Motor neuron (in vitro differentiated cells): ENCODE measurements around the gene ABHD1. TPM values are rescaled to one million over a fixed set of nuclear protein-coding genes. Genes with fewer than 3 reads are reported as not detected.
A peak's percentile ranks its signal among the peaks of the same experiment; 100 is the strongest.

Source experiments
- ATAC-seq, 8 experiments: fragments of 200-7000 bp; cut with Tn5 transposase; replicated peaks in 6 of 8; 2 replicates each; pipeline ENCODE4 v1.8.0; 2021; ENCODE audit warnings: mild to moderate bottlenecking in 8 of 8, moderate library complexity in 8 of 8
- H3K27ac ChIP-seq, 2 donors: fragments of 250-450 bp; sonication (Bioruptor Pico); 2 replicates each; pipeline ENCODE4 v1.9.0; 2021; ENCODE audit warnings: antibody characterized with exemption in 2 of 2, mild to moderate bottlenecking in 2 of 2, moderate library complexity in 1 of 2
- H3K4me1 ChIP-seq, 2 donors: fragments of 250-450 bp; sonication (Bioruptor Pico); replicated peaks in 1 of 2; 2 replicates each; pipeline ENCODE4 v1.6.1; 2021; ENCODE audit warnings: antibody characterized with exemption in 2 of 2, mild to moderate bottlenecking in 2 of 2, moderate library complexity in 1 of 2
- H3K4me3 ChIP-seq, 5 donors: fragments of 250-450 bp; sonication (Bioruptor Pico); 2 replicates each; pipeline ENCODE4 v1.9.0; 2021; ENCODE audit warnings: antibody characterized with exemption in 5 of 5, mild to moderate bottlenecking in 5 of 5, moderate library complexity in 4 of 5
- WGBS, 10 experiments: fragments of 450-650 bp; shearing (Covaris generic); methylation state at CpG; one replicate each; pipeline ENCODE4 v1.0.0; 2022; 5-methylcytosine and 5-hydroxymethylcytosine counted together
- in situ Hi-C, 9 experiments: fragments of 400-800 bp; cut with MboI; loops; one replicate each; pipeline ENCODE4 v1.15.0; 2021; ENCODE audit warnings: low sequenced_read_pairs in 9 of 9, low pct_unique_long_range_greater_than_20kb in 2 of 9; ENCODE audit not compliant: unreplicated experiment in 9 of 9
- total RNA-seq, 8 experiments: library from RNA; unstranded; fragments of 300-600 nt; gene quantifications; 2 replicates each; pipeline versions ENCODE4 v1.2.3 to v1.2.4, GENCODE V29; 2022

ABHD1 gene
- total RNA-seq, 8 experiments from 2014 or later: 0.94 to 2.9 (median 1.7) TPM; not detected in 1

- in situ Hi-C loops: no loop called here
- peak within 1 kb of the TSS; percentile 84 to 85 for H3K27ac ChIP-seq
- 0 to 20% (median 0%) methylated on average over 1 to 25 of the region's 86 CpGs; no CpG with 5 or more reads in 2 of the 10 experiments for WGBS, 10 experiments
- H3K4me3 ChIP-seq: peak within 1 kb of the TSS; percentile 71 to 93 (median 82)
- peak; percentile 89 to 96 (median 94) for ATAC-seq
- peaks cover 7 to 11% of the 10 kb centered on the region in 2 donors for H3K4me1 ChIP-seq
These were observed 10.5 kb downstream of the ABHD1 start, which contains the start of gene PREB for GRCh38 chr2:27133905-27134780. PREB (minus strand) TSS chr2:27134636; CDS start chr2:27134421, 215 bp downstream.

GRCh38 chr2:27134781-27135477 is 11.3 kb downstream of the ABHD1 start:
- peaks cover 7 to 11% of the 10 kb centered on the region in 2 donors for H3K4me1 ChIP-seq
- H3K4me3 ChIP-seq: peak overlapping the region in 2 of 5 donors; percentile 88 to 93
- H3K27ac ChIP-seq: peak overlapping the region; percentile 10 to 34
- no peak for ATAC-seq
- in situ Hi-C loops: no loop called here
- WGBS, 10 experiments: 33 to 100% (median 80%) methylated on average over 1 to 22 of the region's 33 CpGs; no CpG with 5 or more reads in 3 of the 10 experiments

GRCh38 chr2:27135478-27135955 is 11.9 kb downstream of the ABHD1 start:
- 80 to 100% (median 92%) methylated on average over 1 to 5 of the region's 12 CpGs; no CpG with 5 or more reads in 4 of the 10 experiments for WGBS, 10 experiments
- no peak overlapping the region for H3K4me3 ChIP-seq
- in situ Hi-C loops: no loop called here
- no peak for ATAC-seq
- H3K4me1 ChIP-seq: peaks cover 7 to 11% of the 10 kb centered on the region in 2 donors
- H3K27ac ChIP-seq: no peak overlapping the region

GRCh38 chr2:27136751-27137150 is 13.1 kb downstream of the ABHD1 start:
- ATAC-seq: no peak
- in situ Hi-C loops: no loop called here
- Histone ChIP-seq H3K4me3 (no peak overlapping the region), H3K4me1 (peaks cover 7 to 11% of the 10 kb centered on the region in 2 donors), H3K27ac (no peak overlapping the region)
- WGBS, 10 experiments: 80% methylated on average over 2 of the region's 7 CpGs; no CpG with 5 or more reads in 9 of the 10 experiments

- H3K27ac ChIP-seq: no peak overlapping the region
- WGBS, 10 experiments: 93 to 100% (median 100%) methylated on average over 3 to 6 of the region's 21 CpGs; no CpG with 5 or more reads in 7 of the 10 experiments
- in situ Hi-C loops: no loop called here
These were observed 13.8 kb downstream of the ABHD1 start for GRCh38 chr2:27137322-27137935.

GRCh38 chr2:27138111-27138510 is 14.5 kb downstream of the ABHD1 start:
- Histone ChIP-seq H3K4me3 (no peak overlapping the region), H3K27ac (no peak overlapping the region), H3K4me1 (peaks cover 5 to 9% of the 10 kb centered on the region in 2 donors)
- in situ Hi-C loops: no loop called here
- no peak for ATAC-seq
- WGBS, 10 experiments: 35 to 100% (median 80%) methylated on average over 1 to 3 of the region's 7 CpGs; no CpG with 5 or more reads in 5 of the 10 experiments

More at GRCh38 chr2:27137322-27137935, 13.8 kb downstream of the ABHD1 start:
- Histone ChIP-seq H3K4me3 (no peak overlapping the region), H3K4me1 (peaks cover 7 to 11% of the 10 kb centered on the region in 2 donors)
- no peak for ATAC-seq

GRCh38 chr2:27139310-27139709 is 15.7 kb downstream of the ABHD1 start, which contains the start of gene PRR30:
PRR30 (minus strand) TSS chr2:27139410; CDS start chr2:27138329, 1,081 bp downstream.
- no peak within 1 kb of the TSS for H3K27ac ChIP-seq
- WGBS, 10 experiments: 69 to 100% (median 80%) methylated on average over 1 to 2 of the region's 4 CpGs; no CpG with 5 or more reads in 5 of the 10 experiments
- in situ Hi-C loops: no loop called here
- no peak for ATAC-seq
- H3K4me3 ChIP-seq: no peak within 1 kb of the TSS
- H3K4me1 ChIP-seq: peaks cover 0 to 2% of the 10 kb centered on the region in 2 donors

- in situ Hi-C loops: no loop called here
- Histone ChIP-seq H3K4me1 (no peaks in the 10 kb centered on the region), H3K27ac (no peak overlapping the region), H3K4me3 (no peak overlapping the region)
- WGBS, 10 experiments: 78 to 100% (median 88%) methylated on average over 1 of the region's 1 CpG; no CpG with 5 or more reads in 5 of the 10 experiments
- no peak for ATAC-seq
These were observed 19.7 kb downstream of the ABHD1 start for GRCh38 chr2:27143285-27143684.

GRCh38 chr2:27145682-27146081 is 22.1 kb downstream of the ABHD1 start:
- Histone ChIP-seq H3K27ac (no peak overlapping the region), H3K4me3 (no peak overlapping the region), H3K4me1 (no peaks in the 10 kb centered on the region)
- in situ Hi-C loops: no loop called here
- ATAC-seq: no peak
- 14 to 100% (median 60%) methylated on average over 1 to 2 of the region's 2 CpGs; no CpG with 5 or more reads in 3 of the 10 experiments for WGBS, 10 experiments

GRCh38 chr2:27147935-27148334 is 24.3 kb downstream of the ABHD1 start:
- in situ Hi-C loops: no loop called here
- 20 to 100% (median 88%) methylated on average over 1 to 8 of the region's 8 CpGs; no CpG with 5 or more reads in 3 of the 10 experiments for WGBS, 10 experiments
- ATAC-seq: no peak
- Histone ChIP-seq H3K27ac (no peak overlapping the region), H3K4me1 (no peaks in the 10 kb centered on the region), H3K4me3 (no peak overlapping the region)

GRCh38 chr2:27148801-27149439 is 25.3 kb downstream of the ABHD1 start, which contains the start of gene TCF23:
TCF23 (plus strand) TSS chr2:27149004; CDS start chr2:27149134, 130 bp downstream.
- in situ Hi-C loops: no loop called here
- Histone ChIP-seq H3K27ac (no peak within 1 kb of the TSS), H3K4me1 (no peaks in the 10 kb centered on the region), H3K4me3 (no peak within 1 kb of the TSS)
- no peak for ATAC-seq
- WGBS, 10 experiments: 40 to 90% (median 87%) methylated on average over 1 to 3 of the region's 12 CpGs; no CpG with 5 or more reads in 7 of the 10 experiments
